Progenitor cell of endocrine pancreas (in vitro differentiated cells): ENCODE results near the gene PARD3. TPM values are rescaled to one million over a fixed set of nuclear protein-coding genes. Genes with fewer than 3 reads are reported as not detected.
A peak's percentile ranks its signal among the peaks of the same experiment; 100 is the strongest.
"Not testable (repeated sequence)": the region's sequence is repeated elsewhere in the genome, so short reads cannot be mapped to it uniquely, and the experiment has no call there.

Source experiments
- DNase-seq: peaks from one replicate; pipeline ENCODE4 v3.0.0; 2021; ENCODE audit warnings: low spot score; ENCODE audit not compliant: unreplicated experiment
- H3K27ac Mint-ChIP-seq: 2 replicates; pipeline ENCODE4 v1.8.0; 2021; ENCODE audit warnings: mild to moderate bottlenecking, moderate library complexity, mixed read lengths
- H3K27me3 Mint-ChIP-seq: 2 replicates; pipeline ENCODE4 v1.8.0; 2021; ENCODE audit warnings: mixed read lengths
- H3K36me3 Mint-ChIP-seq: 2 replicates; pipeline ENCODE4 v1.8.0; 2022; ENCODE audit warnings: mixed read lengths; ENCODE audit not compliant: insufficient read depth
- H3K4me1 Mint-ChIP-seq: 2 replicates; pipeline ENCODE4 v1.8.0; 2021; ENCODE audit warnings: low read depth, mixed read lengths
- H3K4me3 Mint-ChIP-seq: 2 replicates; pipeline ENCODE4 v1.8.0; 2021; ENCODE audit warnings: low read depth, mild to moderate bottlenecking, moderate library complexity, mixed read lengths
- H3K9me3 Mint-ChIP-seq: 2 replicates; pipeline ENCODE4 v1.8.0; 2021; ENCODE audit warnings: low read depth, mixed read lengths
- CTCF ChIP-seq: fragments of 200-600 bp; sonication (generic); IDR thresholded peaks from one replicate; pipeline ENCODE4 v1.5.0; 2021; ENCODE audit warnings: antibody characterized with exemption, mild to moderate bottlenecking; ENCODE audit not compliant: unreplicated experiment
- total RNA-seq: library from RNA; stranded (reverse); gene quantifications from 2 replicates; pipeline ENCODE4 v1.2.1, GENCODE V29; 2021

PARD3 gene
- total RNA-seq, 1 donor from 2014 or later: 85.3 TPM

GRCh38 chr10:34649385-34649784, 165.7 kb downstream of the PARD3 start:
- no peaks in the 10 kb centered on the region for H3K9me3 Mint-ChIP-seq
- no peak for TF ChIP-seq CTCF
- H3K4me1 Mint-ChIP-seq: peaks cover 10% of the 10 kb centered on the region
- no peak overlapping the region for H3K4me3 Mint-ChIP-seq
- DNase-seq: no peak
- H3K27me3 Mint-ChIP-seq: no peaks in the 10 kb centered on the region
- no peak overlapping the region for H3K27ac Mint-ChIP-seq
- H3K36me3 Mint-ChIP-seq: no peaks in the 10 kb centered on the region

- Mint-ChIP-seq H3K4me1 (peaks cover 10% of the 10 kb centered on the region), H3K27ac (peak overlapping the region; percentile 26), H3K36me3 (no peaks in the 10 kb centered on the region)
Observed at GRCh38 chr10:34648919-34649318, 166.2 kb downstream of the PARD3 start.

GRCh38 chr10:34647875-34648865, 166.9 kb downstream of the PARD3 start:
- H3K9me3 Mint-ChIP-seq: no peaks in the 10 kb centered on the region
- peaks cover 10% of the 10 kb centered on the region for H3K4me1 Mint-ChIP-seq
- TF ChIP-seq CTCF: no peak
- H3K27me3 Mint-ChIP-seq: no peaks in the 10 kb centered on the region
- H3K36me3 Mint-ChIP-seq: no peaks in the 10 kb centered on the region
- H3K4me3 Mint-ChIP-seq: no peak overlapping the region
- DNase-seq: no peak
- peak overlapping the region; percentile 26 for H3K27ac Mint-ChIP-seq

More at GRCh38 chr10:34648919-34649318, 166.2 kb downstream of the PARD3 start:
- Mint-ChIP-seq H3K9me3 (no peaks in the 10 kb centered on the region), H3K27me3 (no peaks in the 10 kb centered on the region), H3K4me3 (no peak overlapping the region)
- no peak for TF ChIP-seq CTCF
- DNase-seq: no peak

- no peaks in the 10 kb centered on the region for H3K27me3 Mint-ChIP-seq
- H3K36me3 Mint-ChIP-seq: no peaks in the 10 kb centered on the region
- peaks cover 10% of the 10 kb centered on the region for H3K4me1 Mint-ChIP-seq
- no peak overlapping the region for H3K4me3 Mint-ChIP-seq
- H3K9me3 Mint-ChIP-seq: no peaks in the 10 kb centered on the region
- no peak for DNase-seq
- no peak overlapping the region for H3K27ac Mint-ChIP-seq
- TF ChIP-seq CTCF: no peak
Observed at GRCh38 chr10:34647160-34647559, 167.9 kb downstream of the PARD3 start.

GRCh38 chr10:34646331-34646730, 168.8 kb downstream of the PARD3 start:
- no peaks in the 10 kb centered on the region for H3K9me3 Mint-ChIP-seq
- H3K4me1 Mint-ChIP-seq: peaks cover 9% of the 10 kb centered on the region
- no peaks in the 10 kb centered on the region for H3K36me3 Mint-ChIP-seq
- no peaks in the 10 kb centered on the region for H3K27me3 Mint-ChIP-seq
- DNase-seq: no peak
- no peak overlapping the region for H3K4me3 Mint-ChIP-seq
- no peak for TF ChIP-seq CTCF
- H3K27ac Mint-ChIP-seq: peak overlapping the region; percentile 53

- not testable (repeated sequence) for H3K4me1 Mint-ChIP-seq, H3K27ac Mint-ChIP-seq, H3K9me3 Mint-ChIP-seq, H3K27me3 Mint-ChIP-seq, DNase-seq, H3K36me3 Mint-ChIP-seq, H3K4me3 Mint-ChIP-seq
Observed at GRCh38 chr10:34644815-34645214, 170.3 kb downstream of the PARD3 start.
